Spinal cord (tissue), 10 donors: ENCODE measurements around the gene ARHGAP15. TPM values are rescaled to one million over a fixed set of nuclear protein-coding genes. Genes with fewer than 3 reads are reported as not detected.

Source experiments
- DNase-seq, 6 donors: peaks; one replicate each; pipeline versions ENCODE4 v3.0.0 to v3.0.0-alpha.2; 2013 to 2015; ENCODE audit warnings: low spot score in 6 of 6, low read depth in 4 of 6
- H3K27ac ChIP-seq: one replicate; pipeline ENCODE4 v1.5.1; 2013; ENCODE audit warnings: low read depth, low read length, control low read depth
- H3K27me3 ChIP-seq: one replicate; pipeline ENCODE4 v1.6.1; 2013; ENCODE audit warnings: low read length; ENCODE audit not compliant: control insufficient read depth, insufficient read depth
- H3K36me3 ChIP-seq: one replicate; pipeline ENCODE4 v1.6.1; 2013; ENCODE audit warnings: low read length; ENCODE audit not compliant: control insufficient read depth, insufficient read depth
- H3K4me1 ChIP-seq: one replicate; pipeline ENCODE4 v1.6.1; 2013; ENCODE audit warnings: low read length; ENCODE audit not compliant: control insufficient read depth, insufficient read depth
- H3K4me3 ChIP-seq: one replicate; pipeline ENCODE4 v1.5.1; 2013; ENCODE audit warnings: low read depth, low read length, control low read depth
- H3K9me3 ChIP-seq: one replicate; pipeline ENCODE4 v1.6.1; 2013; ENCODE audit warnings: low read length; ENCODE audit not compliant: control insufficient read depth, insufficient read depth
- WGBS: methylation state at CpG from one replicate; pipeline ENCODE4 v1.1.5; 2013; ENCODE audit warnings: missing lambda C conversion rate; ENCODE audit not compliant: insufficient coverage; 5-methylcytosine and 5-hydroxymethylcytosine counted together
- polyA plus RNA-seq, 2 donors: library from polyadenylated mRNA; unstranded; fragments of 120-200 nt; gene quantifications; one replicate each; pipeline ENCODE4 v1.2.1, GENCODE V29; 2013; ENCODE audit not compliant: insufficient read length in 2 of 2
- total RNA-seq, 2 donors: library from RNA; depleted of rRNA in 1 of 2; stranded (reverse); fragments of 120-200 nt in 1 of 2; fragments of >200 nt in 1 of 2; gene quantifications; one replicate each; pipeline versions ENCODE4 v1.2.3 to v1.2.4, GENCODE V29; 2013 to 2014
- donor health status: healthy.

The ARHGAP15 gene
- total and polyA plus RNA-seq, 4 donors = 6.3 to 53.1 (median 12.5) TPM

- peak in 1 of 6 donors; percentile 69 for DNase-seq
- peaks cover 3% of the 10 kb centered on the region for H3K4me1 ChIP-seq
- no peak overlapping the region for H3K27ac ChIP-seq
- no peaks in the 10 kb centered on the region for H3K36me3 ChIP-seq
- no peaks in the 10 kb centered on the region for H3K27me3 ChIP-seq
- H3K4me3 ChIP-seq = no peak overlapping the region
- no CpG with 5 or more reads among the region's 1 CpG for WGBS
- H3K9me3 ChIP-seq = no peaks in the 10 kb centered on the region
Observed at GRCh38 chr2:143716522-143716921, 587.3 kb downstream of the ARHGAP15 start.

GRCh38 chr2:143717053-143717452 lies 587.8 kb downstream of the ARHGAP15 start:
- Histone ChIP-seq H3K36me3 (no peaks in the 10 kb centered on the region), H3K9me3 (no peaks in the 10 kb centered on the region), H3K27me3 (no peaks in the 10 kb centered on the region), H3K4me3 (no peak overlapping the region), H3K27ac (no peak overlapping the region), H3K4me1 (peaks cover 3% of the 10 kb centered on the region)
- 44% methylated on average over 5 of the region's 6 CpGs for WGBS
- peak in 2 of 6 donors; percentile 67 to 76 for DNase-seq

DNA sequence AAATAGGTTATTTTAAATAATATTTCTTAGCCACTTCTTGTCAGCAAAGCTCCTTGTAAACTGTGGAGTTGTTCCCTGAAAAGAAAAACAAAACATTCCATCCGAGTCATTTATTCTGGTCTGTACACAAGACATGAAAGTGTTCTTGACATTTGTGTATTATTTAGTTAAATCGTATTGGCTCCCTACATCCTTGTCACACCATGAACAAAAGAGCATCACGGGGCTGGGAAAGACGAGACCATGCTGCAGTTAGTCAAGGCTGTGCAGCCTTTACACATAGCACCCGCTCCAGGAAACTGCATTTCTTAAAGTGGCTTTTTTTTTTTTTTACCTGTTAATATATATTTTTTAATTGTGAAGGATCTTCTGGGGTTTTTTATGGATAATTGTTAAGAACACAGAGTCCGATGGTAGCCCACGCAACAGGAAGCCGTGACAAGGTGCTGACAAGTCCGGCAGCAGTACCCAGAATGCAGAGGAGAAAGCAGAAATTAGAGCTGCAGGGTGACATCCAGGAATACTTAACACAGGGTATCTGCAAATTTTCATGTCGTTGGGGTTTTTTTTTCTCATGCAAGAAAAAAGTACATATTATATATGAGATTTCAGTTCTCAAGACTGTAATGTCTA lies 588.4 kb downstream of the ARHGAP15 start:
- peaks cover 3% of the 10 kb centered on the region for H3K4me1 ChIP-seq
- no peaks in the 10 kb centered on the region for H3K9me3 ChIP-seq
- no peak overlapping the region for H3K27ac ChIP-seq
- 97% methylated on average over 4 of the region's 10 CpGs for WGBS
- H3K36me3 ChIP-seq = no peaks in the 10 kb centered on the region
- no peaks in the 10 kb centered on the region for H3K27me3 ChIP-seq
- peak in 2 of 6 donors; percentile 24 to 55 for DNase-seq
- no peak overlapping the region for H3K4me3 ChIP-seq

GRCh38 chr2:143718745-143719144 lies 589.5 kb downstream of the ARHGAP15 start:
- no peak for DNase-seq
- no peaks in the 10 kb centered on the region for H3K27me3 ChIP-seq
- H3K4me3 ChIP-seq = no peak overlapping the region
- no CpG with 5 or more reads among the region's 2 CpGs for WGBS
- H3K4me1 ChIP-seq = peaks cover 3% of the 10 kb centered on the region
- no peaks in the 10 kb centered on the region for H3K9me3 ChIP-seq
- no peaks in the 10 kb centered on the region for H3K36me3 ChIP-seq
- no peak overlapping the region for H3K27ac ChIP-seq

DNA sequence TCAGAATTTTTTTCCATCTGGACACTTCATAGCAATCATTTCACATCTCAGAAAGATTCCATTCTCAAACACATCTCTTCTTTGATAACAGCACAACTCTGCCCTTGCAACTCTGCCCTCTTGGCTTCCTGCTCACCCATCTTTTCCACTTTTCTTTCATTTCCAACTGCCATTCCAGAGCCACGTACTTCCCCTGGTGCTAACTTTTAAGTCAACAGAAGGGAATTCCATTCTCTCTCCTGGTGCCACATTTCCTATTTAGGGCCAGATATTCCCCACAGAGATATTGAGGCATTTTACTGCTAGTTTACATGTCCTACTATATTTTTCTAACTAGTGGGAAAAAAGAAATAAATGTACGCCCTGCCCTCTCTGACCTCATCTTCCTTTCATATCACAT lies 590.2 kb downstream of the ARHGAP15 start:
- H3K27ac ChIP-seq = no peak overlapping the region
- no peaks in the 10 kb centered on the region for H3K27me3 ChIP-seq
- no peaks in the 10 kb centered on the region for H3K36me3 ChIP-seq
- 43% methylated on average over 1 of the region's 2 CpGs for WGBS
- H3K4me3 ChIP-seq = no peak overlapping the region
- no peak for DNase-seq
- H3K9me3 ChIP-seq = no peaks in the 10 kb centered on the region
- peaks cover 3% of the 10 kb centered on the region for H3K4me1 ChIP-seq

DNA sequence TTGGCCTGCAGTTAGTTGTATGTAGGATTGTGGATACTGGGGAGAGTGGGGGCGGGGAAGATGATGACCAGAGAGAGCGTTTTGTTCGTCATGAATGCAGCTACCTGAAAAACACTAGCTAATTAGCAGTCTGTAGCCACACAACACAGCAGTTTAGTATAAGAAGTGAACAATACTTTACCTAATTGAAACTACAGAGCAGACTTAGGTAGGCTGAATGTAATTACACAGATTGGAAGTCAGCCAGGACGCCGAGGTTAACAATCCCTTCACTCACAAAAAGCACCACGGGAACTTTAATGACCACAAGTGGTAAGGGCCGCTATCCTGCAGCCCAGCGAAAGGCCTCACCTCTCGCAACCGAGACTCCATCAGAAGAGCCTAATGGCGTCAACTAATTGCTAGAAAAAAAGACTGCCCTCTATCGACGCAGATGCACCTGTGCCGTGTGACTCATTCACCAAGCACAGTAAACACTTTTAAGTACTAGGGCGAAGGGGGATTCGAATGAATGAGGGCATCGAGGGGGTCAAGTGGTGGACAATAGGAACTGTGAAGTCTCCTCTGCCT lies 591.0 kb downstream of the ARHGAP15 start:
- peak in 1 of 6 donors; percentile 59 for DNase-seq
- no peaks in the 10 kb centered on the region for H3K36me3 ChIP-seq
- peaks cover 3% of the 10 kb centered on the region for H3K4me1 ChIP-seq
- H3K4me3 ChIP-seq = no peak overlapping the region
- no peaks in the 10 kb centered on the region for H3K9me3 ChIP-seq
- no peaks in the 10 kb centered on the region for H3K27me3 ChIP-seq
- no peak overlapping the region for H3K27ac ChIP-seq
- 72% methylated on average over 14 of the region's 17 CpGs for WGBS

GRCh38 chr2:143725400-143725799 lies 596.2 kb downstream of the ARHGAP15 start:
- no peak overlapping the region for H3K27ac ChIP-seq
- H3K4me3 ChIP-seq = no peak overlapping the region
- no peaks in the 10 kb centered on the region for H3K9me3 ChIP-seq
- H3K27me3 ChIP-seq = no peaks in the 10 kb centered on the region
- no peaks in the 10 kb centered on the region for H3K4me1 ChIP-seq
- H3K36me3 ChIP-seq = no peaks in the 10 kb centered on the region
- no peak for DNase-seq
- no CpG with 5 or more reads among the region's 2 CpGs for WGBS

DNA sequence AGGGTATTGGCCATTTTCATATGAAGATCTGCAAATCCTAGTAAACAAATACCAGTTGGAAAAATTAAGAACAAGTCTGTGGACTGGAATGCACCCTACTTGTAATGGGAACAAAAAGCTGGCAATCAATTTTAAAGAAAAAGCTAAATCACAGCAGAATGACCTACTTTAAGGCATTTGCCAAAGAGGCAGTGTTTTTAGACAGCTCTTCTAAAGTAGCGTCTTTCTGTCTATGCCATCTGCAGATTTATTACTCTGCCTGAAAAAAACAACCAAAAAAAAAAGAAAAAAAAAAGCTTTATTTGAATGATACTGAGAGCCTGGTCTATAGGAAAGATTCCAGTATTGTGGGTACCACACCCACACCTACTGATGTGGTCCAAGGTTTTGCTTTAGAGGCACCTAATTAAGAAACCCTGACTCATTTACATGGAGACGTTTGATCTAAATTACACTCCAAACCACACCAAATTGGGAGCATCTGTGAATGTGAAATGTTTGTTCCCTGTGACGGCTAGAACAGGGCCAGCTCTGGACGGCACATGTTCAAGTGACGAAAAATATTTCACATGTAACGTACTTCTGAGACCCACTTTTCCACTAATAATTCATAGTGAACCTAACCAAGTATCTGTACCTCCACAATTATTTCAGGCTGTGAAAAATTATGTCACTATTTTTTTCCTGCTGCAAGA lies 597.1 kb downstream of the ARHGAP15 start:
- no peaks in the 10 kb centered on the region for H3K4me1 ChIP-seq
- no peak overlapping the region for H3K27ac ChIP-seq
- 71% methylated on average over 3 of the region's 6 CpGs for WGBS
- peak in 1 of 6 donors; percentile 72 for DNase-seq
- H3K27me3 ChIP-seq = no peaks in the 10 kb centered on the region
- no peak overlapping the region for H3K4me3 ChIP-seq
- no peaks in the 10 kb centered on the region for H3K36me3 ChIP-seq
- H3K9me3 ChIP-seq = no peaks in the 10 kb centered on the region

GRCh38 chr2:143728498-143728897 lies 599.3 kb downstream of the ARHGAP15 start:
- no peak for DNase-seq
- no peaks in the 10 kb centered on the region for H3K36me3 ChIP-seq

More at GRCh38 chr2:143728498-143728897, 599.3 kb downstream of the ARHGAP15 start:
- no peak overlapping the region for H3K4me3 ChIP-seq
- H3K27ac ChIP-seq = no peak overlapping the region
- no peaks in the 10 kb centered on the region for H3K27me3 ChIP-seq
- H3K9me3 ChIP-seq = no peaks in the 10 kb centered on the region
- WGBS = 83% methylated on average over 4 of the region's 7 CpGs
- H3K4me1 ChIP-seq = no peaks in the 10 kb centered on the region
